H1 (cell line): ENCODE results near the gene ANO6.

Source experiments
- BACH1 ChIP-seq: IDR thresholded peaks from 2 replicates; pipeline ENCODE4 v1.6.1; 2012; ENCODE audit warnings: low read length, improper control_type of control experiment
- EP300 ChIP-seq, 2 experiments: IDR thresholded peaks; 1 replicate in 1 of 2; 2 replicates in 1 of 2; pipeline ENCODE4 v1.6.1; 2011 to 2012; ENCODE audit warnings: low read depth in 2 of 2, low read length in 2 of 2, mild to moderate bottlenecking in 2 of 2, borderline replicate concordance in 1 of 2, inconsistent platforms in 1 of 2, moderate library complexity in 1 of 2
- HDAC2 ChIP-seq, 2 experiments: fragments of 300-600 bp in 1 of 2; sonication (generic) in 1 of 2; IDR thresholded peaks; 2 replicates each; pipeline ENCODE4 v1.6.1; 2011 to 2012; ENCODE audit warnings: low read depth in 2 of 2, low read length in 2 of 2, mild to moderate bottlenecking in 2 of 2, moderate library complexity in 2 of 2, borderline replicate concordance in 1 of 2, inconsistent platforms in 1 of 2
- PHF8 ChIP-seq: fragments of 200-600 bp; sonication (generic); conservative IDR thresholded peaks from 2 replicates; pipeline ENCODE4 v1.7.1; 2012; ENCODE audit warnings: low read depth, mild to moderate bottlenecking, inconsistent platforms, low read length, moderate library complexity
- POLR2A ChIP-seq, 2 experiments: IDR thresholded peaks; 1 replicate in 1 of 2; 2 replicates in 1 of 2; pipeline ENCODE4 v1.6.1; 2011; ENCODE audit warnings: low read depth in 2 of 2, low read length in 2 of 2, mild to moderate bottlenecking in 2 of 2; ENCODE audit errors: control extremely low read depth in 1 of 2
- RFX5 ChIP-seq: IDR thresholded peaks from 2 replicates; pipeline ENCODE4 v1.6.1; 2011; ENCODE audit warnings: low read depth, low read length, improper control_type of control experiment, borderline replicate concordance
- RXRA ChIP-seq: IDR thresholded peaks from 2 replicates; pipeline ENCODE4 v1.6.1; 2011; ENCODE audit warnings: low read depth, mild to moderate bottlenecking, low read length, moderate library complexity; ENCODE audit not compliant: insufficient read depth
- SP1 ChIP-seq: IDR thresholded peaks from 2 replicates; pipeline ENCODE4 v1.6.1; 2011; ENCODE audit warnings: low read depth, low read length
- TAF1 ChIP-seq: IDR thresholded peaks from 2 replicates; pipeline ENCODE4 v1.6.1; 2011; ENCODE audit warnings: mild to moderate bottlenecking, low read depth, low read length
- TF ChIP-seq, protein P1 (sequence below), 3 experiments: IDR thresholded peaks; 1 replicate in 2 of 3; 2 replicates in 1 of 3; pipeline versions ENCODE4 v1.5.1 to v1.6.1; 2011; ENCODE audit warnings: low read length in 3 of 3, mild to moderate bottlenecking in 3 of 3, inconsistent platforms in 2 of 3, low read depth in 1 of 3, moderate library complexity in 1 of 3; ENCODE audit not compliant: insufficient read depth in 1 of 3; ENCODE audit errors: control extremely low read depth in 1 of 3

DNA sequence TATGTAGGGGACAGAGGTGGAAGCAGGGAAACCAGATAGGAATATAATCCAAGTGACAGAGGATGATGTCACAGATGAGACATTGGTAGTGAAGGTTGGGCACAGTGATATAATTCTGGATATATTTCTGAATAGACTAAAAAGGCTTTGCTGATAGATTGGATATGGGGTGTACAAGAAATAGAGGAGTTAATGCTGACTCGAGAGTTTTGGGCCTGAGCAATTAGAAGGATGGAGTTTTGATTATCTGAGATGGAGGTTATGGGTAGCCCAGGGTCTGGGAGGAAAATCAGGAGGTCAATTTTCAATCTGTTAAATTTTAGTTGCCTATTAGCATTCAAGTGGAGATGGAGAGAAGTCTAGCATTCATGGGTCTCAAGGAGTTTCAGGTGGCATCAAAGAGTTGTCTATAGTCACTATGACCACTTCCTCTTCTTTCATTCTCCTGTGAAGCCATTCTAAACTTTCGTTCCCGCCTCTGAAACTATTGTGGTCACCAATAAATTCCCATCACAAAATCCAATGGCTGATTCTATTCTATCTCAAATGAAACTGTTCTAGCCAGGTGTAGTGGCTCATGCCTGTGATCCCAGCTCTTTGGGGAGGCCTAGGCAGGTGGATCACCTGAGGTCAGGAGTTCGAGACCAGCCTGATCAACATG, 10.6 kb upstream of the ANO6 start:
- TF ChIP-seq SP1 (no peak), RXRA (no peak), PHF8 (no peak), POLR2A (IDR thresholded peaks at IDR 0.05; ENCODE audit: control extremely low read depth in 1 of 2, low read depth in 2 of 2, low read length in 2 of 2) (no peak), RFX5 (no peak), HDAC2 (IDR thresholded peaks at IDR 0.05; ENCODE audit: borderline replicate concordance in 1 of 2, low read depth in 2 of 2, low read length in 2 of 2) (no peak), EP300 (IDR thresholded peaks at IDR 0.05; ENCODE audit: borderline replicate concordance in 1 of 2, low read depth in 2 of 2, low read length in 2 of 2) (no peak), TAF1 (no peak), BACH1 (no peak)
- TF ChIP-seq, protein P1, sequence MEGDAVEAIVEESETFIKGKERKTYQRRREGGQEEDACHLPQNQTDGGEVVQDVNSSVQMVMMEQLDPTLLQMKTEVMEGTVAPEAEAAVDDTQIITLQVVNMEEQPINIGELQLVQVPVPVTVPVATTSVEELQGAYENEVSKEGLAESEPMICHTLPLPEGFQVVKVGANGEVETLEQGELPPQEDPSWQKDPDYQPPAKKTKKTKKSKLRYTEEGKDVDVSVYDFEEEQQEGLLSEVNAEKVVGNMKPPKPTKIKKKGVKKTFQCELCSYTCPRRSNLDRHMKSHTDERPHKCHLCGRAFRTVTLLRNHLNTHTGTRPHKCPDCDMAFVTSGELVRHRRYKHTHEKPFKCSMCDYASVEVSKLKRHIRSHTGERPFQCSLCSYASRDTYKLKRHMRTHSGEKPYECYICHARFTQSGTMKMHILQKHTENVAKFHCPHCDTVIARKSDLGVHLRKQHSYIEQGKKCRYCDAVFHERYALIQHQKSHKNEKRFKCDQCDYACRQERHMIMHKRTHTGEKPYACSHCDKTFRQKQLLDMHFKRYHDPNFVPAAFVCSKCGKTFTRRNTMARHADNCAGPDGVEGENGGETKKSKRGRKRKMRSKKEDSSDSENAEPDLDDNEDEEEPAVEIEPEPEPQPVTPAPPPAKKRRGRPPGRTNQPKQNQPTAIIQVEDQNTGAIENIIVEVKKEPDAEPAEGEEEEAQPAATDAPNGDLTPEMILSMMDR (IDR thresholded peaks at IDR 0.05; ENCODE audit: control extremely low read depth in 1 of 3, insufficient read depth in 1 of 3, low read depth in 1 of 3, low read length in 3 of 3), result no peak
